ENCODE data around the gene ELF5.

GRCh38 chr11:34529643-34530042, 16.0 kb upstream of the ELF5 start:
- TF ChIP-seq, protein P1, sequence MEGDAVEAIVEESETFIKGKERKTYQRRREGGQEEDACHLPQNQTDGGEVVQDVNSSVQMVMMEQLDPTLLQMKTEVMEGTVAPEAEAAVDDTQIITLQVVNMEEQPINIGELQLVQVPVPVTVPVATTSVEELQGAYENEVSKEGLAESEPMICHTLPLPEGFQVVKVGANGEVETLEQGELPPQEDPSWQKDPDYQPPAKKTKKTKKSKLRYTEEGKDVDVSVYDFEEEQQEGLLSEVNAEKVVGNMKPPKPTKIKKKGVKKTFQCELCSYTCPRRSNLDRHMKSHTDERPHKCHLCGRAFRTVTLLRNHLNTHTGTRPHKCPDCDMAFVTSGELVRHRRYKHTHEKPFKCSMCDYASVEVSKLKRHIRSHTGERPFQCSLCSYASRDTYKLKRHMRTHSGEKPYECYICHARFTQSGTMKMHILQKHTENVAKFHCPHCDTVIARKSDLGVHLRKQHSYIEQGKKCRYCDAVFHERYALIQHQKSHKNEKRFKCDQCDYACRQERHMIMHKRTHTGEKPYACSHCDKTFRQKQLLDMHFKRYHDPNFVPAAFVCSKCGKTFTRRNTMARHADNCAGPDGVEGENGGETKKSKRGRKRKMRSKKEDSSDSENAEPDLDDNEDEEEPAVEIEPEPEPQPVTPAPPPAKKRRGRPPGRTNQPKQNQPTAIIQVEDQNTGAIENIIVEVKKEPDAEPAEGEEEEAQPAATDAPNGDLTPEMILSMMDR (IDR thresholded peaks at IDR 0.05): no peak
- TF ChIP-seq POLR2A (IDR thresholded peaks at IDR 0.05): no peak

Data from right lobe of liver (tissue), 4 donors.